ENCODE measurements around the gene CEP131.

DNA sequence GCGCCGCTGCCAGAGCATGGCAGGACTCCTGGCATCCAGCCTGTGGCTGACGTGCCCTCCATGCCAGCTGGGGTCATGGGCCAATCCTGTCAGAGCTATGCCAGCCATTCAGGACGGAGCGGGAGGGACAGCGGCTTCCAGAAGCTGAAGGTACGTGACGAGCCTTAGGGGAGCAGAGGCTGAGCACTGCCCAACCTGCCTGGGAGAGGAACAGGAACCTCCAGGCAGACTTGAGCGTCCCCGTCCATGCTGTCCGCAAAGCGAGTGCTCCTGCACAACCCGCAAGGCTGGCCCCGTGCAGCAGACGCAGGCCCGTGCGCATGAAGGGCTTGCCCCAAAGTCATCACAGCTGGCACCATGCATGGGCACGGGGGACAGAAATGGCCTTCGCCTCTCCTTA lies 37.9 kb upstream of the CEP131 start:
- TF ChIP-seq POLR2AphosphoS5 (IDR thresholded peaks at IDR 0.05; ENCODE audit: low read depth, low read length) (no peak), POLR2A (IDR thresholded peaks at IDR 0.05; ENCODE audit: low read depth, low read length) (no peak), SPI1 (IDR thresholded peaks at IDR 0.05; ENCODE audit: low read depth, low read length) (no peak), TAF1 (IDR thresholded peaks at IDR 0.05; ENCODE audit: low read depth, low read length) (no peak)

Data from GM12891 (cell line).